HEK293 (cell line): ENCODE measurements around the gene P2RX7.
A peak's percentile ranks its signal among the peaks of the same experiment; 100 is the strongest.

Experiments
- CTCF ChIA-PET: fragments of 350-600 bp; formaldehyde crosslinking; extraction: SDS; loops from one replicate; lab custom pipeline; 2021; ENCODE audit warnings: antibody characterized with exemption; lab: Yijun Ruan, JAX
- POLR2A ChIA-PET: fragments of 300-600 bp; formaldehyde crosslinking; extraction: SDS; loops from one replicate; lab custom pipeline; 2020; ENCODE audit warnings: antibody characterized with exemption, inconsistent platforms; lab: Yijun Ruan, JAX
- H3K27ac ChIP-seq: fragments of 200-500 bp; sonication (Bioruptor generic); 2 replicates; pipeline ENCODE4 v1.5.1; 2014; ENCODE audit warnings: low read depth, low read length, control low read depth, inconsistent platforms; ENCODE audit errors: extremely low read depth
- H3K36me3 ChIP-seq, 2 experiments: fragments of 200-500 bp in 1 of 2; sonication (Bioruptor generic) in 1 of 2; 1 replicate in 1 of 2; 2 replicates in 1 of 2; pipeline ENCODE4 v1.5.1; 2014 to 2017; ENCODE audit warnings: inconsistent platforms in 2 of 2, low read length in 2 of 2; ENCODE audit not compliant: control insufficient read depth in 2 of 2, insufficient read depth in 1 of 2
- H3K4me1 ChIP-seq: fragments of 200-500 bp; sonication (Bioruptor generic); 2 replicates; pipeline ENCODE4 v1.5.1; 2014; ENCODE audit warnings: mild to moderate bottlenecking, low read length, inconsistent platforms; ENCODE audit not compliant: control insufficient read depth, insufficient read depth
- H3K4me3 ChIP-seq: 2 replicates; pipeline ENCODE4 v1.5.1; 2011; ENCODE audit warnings: low read depth, mild to moderate bottlenecking, control low read depth, low read length, moderate library complexity
- H3K9me3 ChIP-seq: fragments of 200-500 bp; sonication (Bioruptor generic); 2 replicates; pipeline ENCODE4 v1.5.1; 2014; ENCODE audit warnings: low read depth, low read length, inconsistent platforms; ENCODE audit not compliant: control insufficient read depth, insufficient read depth
- IKZF3 ChIP-seq: fragments of 450-650 bp; IDR thresholded peaks from 2 replicates; pipeline ENCODE4 v1.5.0; 2018; ENCODE audit warnings: missing biosample characterization, mild to moderate bottlenecking, missing genetic modification characterization, moderate library complexity
- KLF1 ChIP-seq: fragments of 450-650 bp; formaldehyde crosslinking; IDR thresholded peaks from 2 replicates; pipeline ENCODE4 v1.5.1; 2016; ENCODE audit warnings: missing biosample characterization, missing genetic modification characterization
- KLF10 ChIP-seq: fragments of 450-650 bp; IDR thresholded peaks from 2 replicates; pipeline ENCODE4 v1.5.1; 2018; ENCODE audit warnings: missing biosample characterization, mild to moderate bottlenecking, missing genetic modification characterization
- KLF16 ChIP-seq: fragments of 450-650 bp; formaldehyde crosslinking; IDR thresholded peaks from 2 replicates; pipeline ENCODE4 v1.5.1; 2017; ENCODE audit warnings: missing biosample characterization, missing genetic modification characterization
- KLF7 ChIP-seq: fragments of 450-650 bp; formaldehyde crosslinking; IDR thresholded peaks from 2 replicates; pipeline ENCODE4 v1.5.1; 2016; ENCODE audit warnings: missing biosample characterization, missing genetic modification characterization, borderline replicate concordance
- SP2 ChIP-seq: fragments of 450-650 bp; formaldehyde crosslinking; IDR thresholded peaks from 2 replicates; pipeline ENCODE4 v1.5.1; 2016; ENCODE audit warnings: missing biosample characterization, missing genetic modification characterization
- SP3 ChIP-seq: fragments of 450-650 bp; formaldehyde crosslinking; IDR thresholded peaks from 2 replicates; pipeline ENCODE4 v1.5.1; 2016; ENCODE audit warnings: missing biosample characterization, missing genetic modification characterization
- ZNF211 ChIP-seq: fragments of 450-650 bp; formaldehyde crosslinking; IDR thresholded peaks from 2 replicates; pipeline ENCODE4 v1.5.1; 2016; ENCODE audit warnings: low read depth, missing biosample characterization, missing genetic modification characterization
- ZNF24 ChIP-seq: fragments of 450-650 bp; formaldehyde crosslinking; IDR thresholded peaks from 2 replicates; pipeline ENCODE4 v1.5.1; 2016; ENCODE audit warnings: missing biosample characterization, missing genetic modification characterization
- ZNF311 ChIP-seq: fragments of 450-650 bp; formaldehyde crosslinking; IDR thresholded peaks from 2 replicates; pipeline ENCODE4 v1.5.1; 2017; ENCODE audit warnings: missing biosample characterization, missing genetic modification characterization, borderline replicate concordance
- ZNF404 ChIP-seq: fragments of 450-650 bp; formaldehyde crosslinking; IDR thresholded peaks from 2 replicates; pipeline ENCODE4 v1.5.1; 2017; ENCODE audit warnings: missing biosample characterization, missing genetic modification characterization
- ZNF596 ChIP-seq: fragments of 450-650 bp; IDR thresholded peaks from 2 replicates; pipeline ENCODE4 v1.5.0; 2018; ENCODE audit warnings: missing biosample characterization, mild to moderate bottlenecking, missing genetic modification characterization, moderate library complexity
- ZNF624 ChIP-seq: fragments of 450-650 bp; formaldehyde crosslinking; IDR thresholded peaks from 2 replicates; pipeline ENCODE4 v1.5.1; 2017; ENCODE audit warnings: missing biosample characterization, missing genetic modification characterization
- ZNF76 ChIP-seq: fragments of 450-650 bp; formaldehyde crosslinking; IDR thresholded peaks from 2 replicates; pipeline ENCODE4; 2016; ENCODE audit warnings: low read depth, missing biosample characterization, missing genetic modification characterization, borderline replicate concordance
- ZNF792 ChIP-seq: fragments of 450-650 bp; formaldehyde crosslinking; IDR thresholded peaks from 2 replicates; pipeline ENCODE4 v1.5.1; 2016; ENCODE audit warnings: missing biosample characterization, missing genetic modification characterization
- ZSCAN16 ChIP-seq: fragments of 450-650 bp; formaldehyde crosslinking; IDR thresholded peaks from 2 replicates; pipeline ENCODE4 v1.5.1; 2016; ENCODE audit warnings: missing biosample characterization, missing genetic modification characterization
- TF ChIP-seq, protein P1 (sequence below): fragments of 450-650 bp; formaldehyde crosslinking; conservative IDR thresholded peaks from 2 replicates; pipeline ENCODE4 v1.5.1; 2016; ENCODE audit warnings: low read depth, missing biosample characterization, missing genetic modification characterization
- TF ChIP-seq, protein P2 (sequence below): fragments of 450-650 bp; formaldehyde crosslinking; IDR thresholded peaks from 2 replicates; pipeline ENCODE4 v1.5.1; 2016; ENCODE audit warnings: missing biosample characterization, missing genetic modification characterization
- TF ChIP-seq, protein P3 (sequence below): fragments of 450-650 bp; formaldehyde crosslinking; IDR thresholded peaks from 2 replicates; pipeline ENCODE4 v1.5.1; 2016; ENCODE audit warnings: missing biosample characterization, missing genetic modification characterization
- TF ChIP-seq, protein P4 (sequence below): fragments of 450-650 bp; formaldehyde crosslinking; IDR thresholded peaks from 2 replicates; pipeline ENCODE4 v1.5.1; 2016; ENCODE audit warnings: missing biosample characterization, missing genetic modification characterization

Gene P2RX7

DNA sequence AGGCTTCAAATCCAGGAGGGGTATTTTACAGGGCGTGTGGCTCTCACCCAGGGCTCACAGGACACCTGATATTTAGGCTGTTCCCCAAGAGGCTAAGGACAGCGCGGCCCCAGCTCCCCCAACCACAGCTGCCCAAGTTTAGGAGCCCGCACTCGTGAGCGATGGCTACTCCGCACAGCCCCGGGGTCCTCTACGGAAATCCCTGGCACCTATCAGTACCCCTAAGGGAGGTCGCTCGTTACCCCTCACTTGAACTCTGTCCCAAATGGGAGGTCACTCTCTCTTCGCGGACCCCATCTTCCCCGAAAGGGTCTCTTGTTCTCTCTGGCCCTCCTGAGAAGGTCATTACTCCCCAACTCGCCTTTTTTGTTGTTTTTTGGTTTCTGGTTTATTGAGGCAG, 76.5 kb downstream of the P2RX7 start:
- CTCF ChIA-PET, result interaction anchor here (1.3 kb wide), 1 partner anchor 99 kb away, joined by 4 read pairs; no protein-coding TSS in a partner anchor
- TF ChIP-seq ZNF211, result no peak
- TF ChIP-seq ZNF404, result no peak
- TF ChIP-seq, protein P1, sequence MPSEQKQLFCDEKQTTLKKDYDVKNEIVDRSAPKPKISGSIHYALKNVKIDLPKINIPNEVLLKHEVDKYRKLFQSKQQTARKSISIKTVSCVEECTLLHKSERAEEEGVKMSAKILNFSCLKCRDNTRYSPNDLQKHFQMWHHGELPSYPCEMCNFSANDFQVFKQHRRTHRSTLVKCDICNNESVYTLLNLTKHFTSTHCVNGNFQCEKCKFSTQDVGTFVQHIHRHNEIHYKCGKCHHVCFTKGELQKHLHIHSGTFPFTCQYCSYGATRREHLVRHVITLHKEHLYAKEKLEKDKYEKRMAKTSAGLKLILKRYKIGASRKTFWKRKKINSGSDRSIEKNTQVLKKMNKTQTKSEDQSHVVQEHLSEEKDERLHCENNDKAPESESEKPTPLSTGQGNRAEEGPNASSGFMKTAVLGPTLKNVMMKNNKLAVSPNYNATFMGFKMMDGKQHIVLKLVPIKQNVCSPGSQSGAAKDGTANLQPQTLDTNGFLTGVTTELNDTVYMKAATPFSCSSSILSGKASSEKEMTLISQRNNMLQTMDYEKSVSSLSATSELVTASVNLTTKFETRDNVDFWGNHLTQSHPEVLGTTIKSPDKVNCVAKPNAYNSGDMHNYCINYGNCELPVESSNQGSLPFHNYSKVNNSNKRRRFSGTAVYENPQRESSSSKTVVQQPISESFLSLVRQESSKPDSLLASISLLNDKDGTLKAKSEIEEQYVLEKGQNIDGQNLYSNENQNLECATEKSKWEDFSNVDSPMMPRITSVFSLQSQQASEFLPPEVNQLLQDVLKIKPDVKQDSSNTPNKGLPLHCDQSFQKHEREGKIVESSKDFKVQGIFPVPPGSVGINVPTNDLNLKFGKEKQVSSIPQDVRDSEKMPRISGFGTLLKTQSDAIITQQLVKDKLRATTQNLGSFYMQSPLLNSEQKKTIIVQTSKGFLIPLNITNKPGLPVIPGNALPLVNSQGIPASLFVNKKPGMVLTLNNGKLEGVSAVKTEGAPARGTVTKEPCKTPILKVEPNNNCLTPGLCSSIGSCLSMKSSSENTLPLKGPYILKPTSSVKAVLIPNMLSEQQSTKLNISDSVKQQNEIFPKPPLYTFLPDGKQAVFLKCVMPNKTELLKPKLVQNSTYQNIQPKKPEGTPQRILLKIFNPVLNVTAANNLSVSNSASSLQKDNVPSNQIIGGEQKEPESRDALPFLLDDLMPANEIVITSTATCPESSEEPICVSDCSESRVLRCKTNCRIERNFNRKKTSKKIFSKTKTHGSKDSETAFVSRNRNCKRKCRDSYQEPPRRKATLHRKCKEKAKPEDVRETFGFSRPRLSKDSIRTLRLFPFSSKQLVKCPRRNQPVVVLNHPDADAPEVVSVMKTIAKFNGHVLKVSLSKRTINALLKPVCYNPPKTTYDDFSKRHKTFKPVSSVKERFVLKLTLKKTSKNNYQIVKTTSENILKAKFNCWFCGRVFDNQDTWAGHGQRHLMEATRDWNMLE, result no peak
- TF ChIP-seq KLF7, result no peak
- TF ChIP-seq ZNF596 (tag by site-specific recombination), result no peak
- no peak for TF ChIP-seq ZNF24 (tag by site-specific recombination)
- Histone ChIP-seq H3K27ac (no peak overlapping the region), H3K4me1 (no peaks in the 10 kb centered on the region), H3K9me3 (no peaks in the 10 kb centered on the region), H3K4me3 (no peak overlapping the region), H3K36me3 (peaks cover 3 to 8% of the 10 kb centered on the region in 2 experiments; a peak in 2 of 3 replicates)
- POLR2A ChIA-PET, result no interaction called here

DNA sequence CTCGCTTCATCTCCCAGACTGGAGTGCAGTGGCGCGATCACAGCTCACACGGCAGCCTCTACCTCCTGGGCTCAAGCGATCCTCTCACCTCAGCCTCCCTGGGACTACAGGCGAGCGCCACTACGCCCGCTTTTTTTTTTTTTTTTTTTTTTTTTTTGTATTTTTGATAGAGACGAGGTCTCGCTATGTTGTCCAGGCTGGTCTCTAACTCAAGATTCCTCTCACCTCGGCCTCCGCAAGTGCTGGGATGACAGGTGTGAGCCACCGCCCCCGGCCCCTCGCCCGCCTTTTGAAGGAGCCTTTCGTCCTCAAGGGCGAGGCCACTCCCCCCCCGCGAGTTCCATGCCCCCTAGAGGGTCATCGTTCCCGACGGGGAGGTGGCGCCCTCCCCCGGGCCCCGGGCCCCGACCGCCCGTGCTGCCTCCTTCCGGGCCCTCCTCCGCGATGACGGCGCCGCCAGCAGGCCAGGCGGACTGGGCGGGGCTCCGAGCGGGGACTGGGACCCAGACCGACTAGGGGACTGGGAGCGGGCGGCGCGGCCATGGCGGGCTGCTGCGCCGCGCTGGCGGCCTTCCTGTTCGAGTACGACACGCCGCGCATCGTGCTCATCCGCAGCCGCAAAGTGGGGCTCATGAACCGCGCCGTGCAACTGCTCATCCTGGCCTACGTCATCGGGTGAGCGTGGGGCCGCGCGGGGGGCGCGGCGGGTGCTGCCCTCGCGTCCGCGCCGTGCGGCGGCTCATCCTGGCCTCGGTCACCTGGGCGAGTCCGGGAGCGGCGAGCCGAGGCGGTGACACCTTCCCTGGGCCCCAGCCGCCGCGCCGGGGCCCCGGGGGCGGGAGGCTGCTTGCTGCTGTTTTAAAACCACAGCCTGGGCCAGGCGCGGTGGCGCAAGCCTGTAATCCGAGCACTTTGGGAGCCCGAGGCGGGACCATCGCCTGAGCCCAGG, 77.2 kb downstream of the P2RX7 start, which contains the start of gene P2RX4:
Gene P2RX4 (plus strand): TSS at position 506 of the 949 bp plus-strand sequence. CDS start 36 bp downstream, at position 542.
- H3K4me1 ChIP-seq, result no peaks in the 10 kb centered on the region
- ChIA-PET CTCF (interaction anchor here (0.7 to 1.0 kb wide), 2 partner anchors 13 to 21 kb away, joined by 4 to 5 read pairs; no protein-coding TSS in a partner anchor), POLR2A (interaction anchor here (0.9 kb wide), 1 partner anchor 15 kb away, joined by 3 read pairs; no protein-coding TSS in a partner anchor)
- no peaks in the 10 kb centered on the region for H3K9me3 ChIP-seq
- peaks cover 3 to 8% of the 10 kb centered on the region in 2 experiments; a peak in 2 of 3 replicates for H3K36me3 ChIP-seq
- H3K4me3 ChIP-seq, result peak within 1 kb of the TSS; percentile 77
- H3K27ac ChIP-seq, result peak within 1 kb of the TSS; percentile 90
- no peak for TF ChIP-seq ZNF624
- TF ChIP-seq KLF1 (tag by site-specific recombination), result no peak; the same call in 1 of the 2 replicates
- peak; percentile 25 for TF ChIP-seq KLF16 (tag by site-specific recombination)
- TF ChIP-seq, protein P2, sequence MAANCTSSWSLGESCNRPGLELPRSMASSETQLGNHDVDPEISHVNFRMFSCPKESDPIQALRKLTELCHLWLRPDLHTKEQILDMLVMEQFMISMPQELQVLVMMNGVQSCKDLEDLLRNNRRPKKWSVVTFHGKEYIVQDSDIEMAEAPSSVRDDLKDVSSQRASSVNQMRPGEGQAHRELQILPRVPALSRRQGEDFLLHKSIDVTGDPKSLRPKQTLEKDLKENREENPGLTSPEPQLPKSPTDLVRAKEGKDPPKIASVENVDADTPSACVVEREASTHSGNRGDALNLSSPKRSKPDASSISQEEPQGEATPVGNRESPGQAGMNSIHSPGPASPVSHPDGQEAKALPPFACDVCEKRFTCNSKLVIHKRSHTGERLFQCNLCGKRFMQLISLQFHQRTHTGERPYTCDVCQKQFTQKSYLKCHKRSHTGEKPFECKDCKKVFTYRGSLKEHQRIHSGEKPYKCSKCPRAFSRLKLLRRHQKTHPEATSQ (tag by site-specific recombination), result peak; percentile 16; the same call in 1 of the 2 replicates
- TF ChIP-seq KLF10 (tag by site-specific recombination), result 0 out of 2 replicates have a peak, but pooled peaks have one; percentile 68
- no peak; the same call in 1 of the 2 replicates for TF ChIP-seq ZNF76 (tag by site-specific recombination)
- TF ChIP-seq, protein P3, sequence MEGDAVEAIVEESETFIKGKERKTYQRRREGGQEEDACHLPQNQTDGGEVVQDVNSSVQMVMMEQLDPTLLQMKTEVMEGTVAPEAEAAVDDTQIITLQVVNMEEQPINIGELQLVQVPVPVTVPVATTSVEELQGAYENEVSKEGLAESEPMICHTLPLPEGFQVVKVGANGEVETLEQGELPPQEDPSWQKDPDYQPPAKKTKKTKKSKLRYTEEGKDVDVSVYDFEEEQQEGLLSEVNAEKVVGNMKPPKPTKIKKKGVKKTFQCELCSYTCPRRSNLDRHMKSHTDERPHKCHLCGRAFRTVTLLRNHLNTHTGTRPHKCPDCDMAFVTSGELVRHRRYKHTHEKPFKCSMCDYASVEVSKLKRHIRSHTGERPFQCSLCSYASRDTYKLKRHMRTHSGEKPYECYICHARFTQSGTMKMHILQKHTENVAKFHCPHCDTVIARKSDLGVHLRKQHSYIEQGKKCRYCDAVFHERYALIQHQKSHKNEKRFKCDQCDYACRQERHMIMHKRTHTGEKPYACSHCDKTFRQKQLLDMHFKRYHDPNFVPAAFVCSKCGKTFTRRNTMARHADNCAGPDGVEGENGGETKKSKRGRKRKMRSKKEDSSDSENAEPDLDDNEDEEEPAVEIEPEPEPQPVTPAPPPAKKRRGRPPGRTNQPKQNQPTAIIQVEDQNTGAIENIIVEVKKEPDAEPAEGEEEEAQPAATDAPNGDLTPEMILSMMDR (tag by site-specific recombination), result peak; percentile 89
- peak; percentile 99 for TF ChIP-seq ZSCAN16 (tag by site-specific recombination)
- TF ChIP-seq SP3 (tag by site-specific recombination), result peak; percentile 68
- TF ChIP-seq, protein P4, sequence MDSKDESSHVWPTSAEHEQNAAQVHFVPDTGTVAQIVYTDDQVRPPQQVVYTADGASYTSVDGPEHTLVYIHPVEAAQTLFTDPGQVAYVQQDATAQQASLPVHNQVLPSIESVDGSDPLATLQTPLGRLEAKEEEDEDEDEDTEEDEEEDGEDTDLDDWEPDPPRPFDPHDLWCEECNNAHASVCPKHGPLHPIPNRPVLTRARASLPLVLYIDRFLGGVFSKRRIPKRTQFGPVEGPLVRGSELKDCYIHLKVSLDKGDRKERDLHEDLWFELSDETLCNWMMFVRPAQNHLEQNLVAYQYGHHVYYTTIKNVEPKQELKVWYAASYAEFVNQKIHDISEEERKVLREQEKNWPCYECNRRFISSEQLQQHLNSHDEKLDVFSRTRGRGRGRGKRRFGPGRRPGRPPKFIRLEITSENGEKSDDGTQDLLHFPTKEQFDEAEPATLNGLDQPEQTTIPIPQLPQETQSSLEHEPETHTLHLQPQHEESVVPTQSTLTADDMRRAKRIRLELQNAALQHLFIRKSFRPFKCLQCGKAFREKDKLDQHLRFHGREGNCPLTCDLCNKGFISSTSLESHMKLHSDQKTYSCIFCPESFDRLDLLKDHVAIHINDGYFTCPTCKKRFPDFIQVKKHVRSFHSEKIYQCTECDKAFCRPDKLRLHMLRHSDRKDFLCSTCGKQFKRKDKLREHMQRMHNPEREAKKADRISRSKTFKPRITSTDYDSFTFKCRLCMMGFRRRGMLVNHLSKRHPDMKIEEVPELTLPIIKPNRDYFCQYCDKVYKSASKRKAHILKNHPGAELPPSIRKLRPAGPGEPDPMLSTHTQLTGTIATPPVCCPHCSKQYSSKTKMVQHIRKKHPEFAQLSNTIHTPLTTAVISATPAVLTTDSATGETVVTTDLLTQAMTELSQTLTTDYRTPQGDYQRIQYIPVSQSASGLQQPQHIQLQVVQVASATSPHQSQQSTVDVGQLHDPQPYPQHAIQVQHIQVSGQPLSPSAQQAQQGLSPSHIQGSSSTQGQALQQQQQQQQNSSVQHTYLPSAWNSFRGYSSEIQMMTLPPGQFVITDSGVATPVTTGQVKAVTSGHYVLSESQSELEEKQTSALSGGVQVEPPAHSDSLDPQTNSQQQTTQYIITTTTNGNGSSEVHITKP (tag by site-specific recombination), result 0 out of 2 replicates have a peak, but pooled peaks have one; percentile 6
- no peak for TF ChIP-seq ZNF311 (tag by site-specific recombination)
- no peak for TF ChIP-seq ZNF792 (tag by site-specific recombination)
- TF ChIP-seq IKZF3 (tag by site-specific recombination), result peak; percentile 66
- TF ChIP-seq SP2 (tag by site-specific recombination), result peak; percentile 38; the same call in 1 of the 2 replicates
